ENCODE results near the gene ADAR. TPM values are rescaled to one million over a fixed set of nuclear protein-coding genes. Genes with fewer than 3 reads are reported as not detected.

ADAR gene
- total RNA-seq, 3 donors from 2014 or later (not counting 1 experiment from before 2014, with no cell fraction given) = 260 to 281 (median 265) TPM

DNA sequence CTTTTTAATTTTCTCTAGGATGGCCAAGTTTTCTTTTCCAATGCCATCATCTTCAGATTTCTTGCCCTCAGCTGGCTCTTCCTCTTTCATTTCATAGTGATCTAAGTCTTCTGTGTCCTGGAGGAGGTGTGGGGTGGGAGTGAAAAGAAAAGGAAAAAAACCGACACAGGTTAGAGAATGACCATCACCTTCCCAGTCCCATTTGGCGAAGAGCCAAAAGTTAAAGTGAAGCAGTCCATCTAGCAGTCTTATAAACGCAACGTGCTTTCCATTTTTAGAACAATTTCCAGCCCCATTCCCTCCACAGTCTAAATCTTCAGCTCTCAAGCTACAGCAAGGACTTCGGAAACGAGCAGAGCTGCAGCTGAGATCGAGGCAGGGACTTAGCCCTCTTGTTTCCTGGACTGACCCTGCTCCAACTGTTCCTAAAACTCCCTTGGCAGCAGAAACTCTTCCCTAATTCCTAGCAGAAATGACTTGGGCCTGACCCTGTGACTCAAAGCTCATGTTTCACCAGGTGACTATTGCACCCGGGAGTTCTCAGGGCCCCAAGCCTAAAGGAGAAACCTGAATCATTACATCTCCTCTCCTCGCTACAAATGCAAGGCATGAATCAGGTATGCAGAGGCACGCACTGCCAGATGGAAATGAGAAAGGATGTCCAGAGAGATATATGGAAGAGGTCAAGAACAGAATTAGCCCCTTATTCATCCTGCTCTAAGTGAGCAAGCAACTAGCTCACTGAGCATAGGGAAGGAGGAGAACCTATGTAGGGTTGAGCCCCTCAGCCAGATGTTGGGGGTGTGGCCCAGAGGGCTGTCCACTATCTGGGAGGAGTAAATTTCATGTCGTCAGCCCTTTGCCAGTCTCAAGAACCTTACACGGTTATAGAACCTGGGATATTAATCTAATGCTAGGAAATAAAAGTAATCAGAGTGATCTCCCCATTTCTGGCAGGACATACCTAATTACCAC, 54.6 kb downstream of the ADAR start:
- DNase-seq (no peak), ATAC-seq (no peak)
- TF ChIP-seq, protein P1, sequence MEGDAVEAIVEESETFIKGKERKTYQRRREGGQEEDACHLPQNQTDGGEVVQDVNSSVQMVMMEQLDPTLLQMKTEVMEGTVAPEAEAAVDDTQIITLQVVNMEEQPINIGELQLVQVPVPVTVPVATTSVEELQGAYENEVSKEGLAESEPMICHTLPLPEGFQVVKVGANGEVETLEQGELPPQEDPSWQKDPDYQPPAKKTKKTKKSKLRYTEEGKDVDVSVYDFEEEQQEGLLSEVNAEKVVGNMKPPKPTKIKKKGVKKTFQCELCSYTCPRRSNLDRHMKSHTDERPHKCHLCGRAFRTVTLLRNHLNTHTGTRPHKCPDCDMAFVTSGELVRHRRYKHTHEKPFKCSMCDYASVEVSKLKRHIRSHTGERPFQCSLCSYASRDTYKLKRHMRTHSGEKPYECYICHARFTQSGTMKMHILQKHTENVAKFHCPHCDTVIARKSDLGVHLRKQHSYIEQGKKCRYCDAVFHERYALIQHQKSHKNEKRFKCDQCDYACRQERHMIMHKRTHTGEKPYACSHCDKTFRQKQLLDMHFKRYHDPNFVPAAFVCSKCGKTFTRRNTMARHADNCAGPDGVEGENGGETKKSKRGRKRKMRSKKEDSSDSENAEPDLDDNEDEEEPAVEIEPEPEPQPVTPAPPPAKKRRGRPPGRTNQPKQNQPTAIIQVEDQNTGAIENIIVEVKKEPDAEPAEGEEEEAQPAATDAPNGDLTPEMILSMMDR (IDR thresholded peaks at IDR 0.05) = no peak
- Mint-ChIP-seq H3K27me3 (ENCODE audit: low read depth in 2 of 2) (no peaks in the 10 kb centered on the region), H3K9me3 (no peaks in the 10 kb centered on the region), H3K4me3 (no peak overlapping the region), H3K4me1 (peaks cover 43 to 51% of the 10 kb centered on the region in 2 donors), H3K27ac (no peak overlapping the region), H3K36me3 (peaks cover 26% of the 10 kb centered on the region)
- H3K36me3 ChIP-seq (ENCODE audit: control insufficient read depth, insufficient read depth, low read length) = peaks cover 77% of the 10 kb centered on the region
- 98% methylated on average over 10 of the region's 12 CpGs for WGBS (ENCODE audit: insufficient coverage)
- peaks cover 19% of the 10 kb centered on the region for H3K4me1 ChIP-seq (ENCODE audit: control insufficient read depth, insufficient read depth, low read length)
- intact Hi-C loops (cut with micrococcal nuclease) = no loop called here
- H3K27me3 ChIP-seq (ENCODE audit: control insufficient read depth, insufficient read depth, low read length) = no peaks in the 10 kb centered on the region
- no peaks in the 10 kb centered on the region for H3K9me3 ChIP-seq (ENCODE audit: control insufficient read depth, insufficient read depth, low read length)
- no peak overlapping the region for H3K27ac ChIP-seq (ENCODE audit: low read length)
- H3K4me3 ChIP-seq (ENCODE audit: low read length) = no peak overlapping the region

DNA sequence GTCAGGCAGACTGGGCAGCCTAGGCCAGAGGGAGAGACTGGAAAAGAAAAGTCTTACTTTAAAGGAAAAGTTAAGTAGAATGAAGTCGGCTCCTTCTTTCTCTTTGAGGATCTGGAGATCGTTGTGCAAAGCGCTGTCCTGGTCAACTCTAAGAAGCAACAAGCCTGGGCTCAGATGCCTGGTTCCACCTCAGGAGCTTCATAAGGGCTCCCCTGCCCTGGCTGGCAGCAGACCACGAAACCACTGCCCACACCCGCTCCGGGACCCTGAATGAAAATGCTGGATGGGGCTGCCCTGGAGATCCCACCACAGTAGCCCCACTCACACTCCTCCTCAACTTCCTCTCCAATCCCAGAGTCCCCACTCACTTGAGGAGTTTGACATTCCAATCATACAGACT, 56.0 kb downstream of the ADAR start:
- intact Hi-C loops (cut with micrococcal nuclease) = no loop called here
- TF ChIP-seq, protein P1 (IDR thresholded peaks at IDR 0.05) = no peak
- 89% methylated on average over 6 of the region's 6 CpGs for WGBS (ENCODE audit: insufficient coverage)
- Mint-ChIP-seq H3K36me3 (peaks cover 26% of the 10 kb centered on the region), H3K27me3 (ENCODE audit: low read depth in 2 of 2) (no peaks in the 10 kb centered on the region), H3K4me3 (no peak overlapping the region), H3K9me3 (no peaks in the 10 kb centered on the region), H3K27ac (no peak overlapping the region), H3K4me1 (peaks cover 41% of the 10 kb centered on the region in 2 donors)
- DNase-seq = no peak
- Histone ChIP-seq H3K4me3 (ENCODE audit: low read length) (no peak overlapping the region), H3K36me3 (ENCODE audit: control insufficient read depth, insufficient read depth, low read length) (peaks cover 77% of the 10 kb centered on the region), H3K9me3 (ENCODE audit: control insufficient read depth, insufficient read depth, low read length) (no peaks in the 10 kb centered on the region), H3K4me1 (ENCODE audit: control insufficient read depth, insufficient read depth, low read length) (peaks cover 9% of the 10 kb centered on the region), H3K27ac (ENCODE audit: low read length) (no peak overlapping the region), H3K27me3 (ENCODE audit: control insufficient read depth, insufficient read depth, low read length) (no peaks in the 10 kb centered on the region)
- ATAC-seq = no peak

DNA sequence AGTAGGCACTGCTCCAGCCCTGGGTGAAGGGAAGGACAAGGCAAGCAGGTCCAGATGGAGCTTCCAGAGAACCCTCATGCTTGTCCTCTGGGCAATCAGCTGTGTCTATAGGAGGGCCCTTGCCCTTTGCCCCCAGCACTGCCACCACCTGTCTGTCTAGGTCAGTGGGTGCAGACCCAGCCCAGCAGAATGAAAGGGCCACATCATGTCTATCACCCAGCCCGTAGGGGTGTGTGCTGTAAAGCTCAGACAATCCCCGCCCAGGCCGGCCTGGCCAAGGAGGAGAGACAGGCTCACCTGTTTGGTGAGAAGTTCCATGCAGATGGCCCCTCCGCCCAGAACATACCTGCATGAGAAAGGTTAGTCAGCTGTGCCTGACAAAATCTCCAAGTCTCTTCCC, 56.5 kb downstream of the ADAR start:
- H3K9me3 ChIP-seq (ENCODE audit: control insufficient read depth, insufficient read depth, low read length) = no peaks in the 10 kb centered on the region
- no peaks in the 10 kb centered on the region for H3K27me3 Mint-ChIP-seq (ENCODE audit: low read depth in 2 of 2)
- H3K4me3 Mint-ChIP-seq = no peak overlapping the region
- H3K9me3 Mint-ChIP-seq = no peaks in the 10 kb centered on the region
- 93% methylated on average over 4 of the region's 4 CpGs for WGBS (ENCODE audit: insufficient coverage)
- ATAC-seq = no peak
- peaks cover 35% of the 10 kb centered on the region in 2 donors for H3K4me1 Mint-ChIP-seq
- TF ChIP-seq, protein P1 (IDR thresholded peaks at IDR 0.05) = no peak
- intact Hi-C loops (cut with micrococcal nuclease) = no loop called here
- no peak overlapping the region for H3K27ac ChIP-seq (ENCODE audit: low read length)
- H3K36me3 Mint-ChIP-seq = peaks cover 26% of the 10 kb centered on the region
- H3K27ac Mint-ChIP-seq = no peak overlapping the region
- peaks cover 5% of the 10 kb centered on the region for H3K4me1 ChIP-seq (ENCODE audit: control insufficient read depth, insufficient read depth, low read length)
- no peaks in the 10 kb centered on the region for H3K27me3 ChIP-seq (ENCODE audit: control insufficient read depth, insufficient read depth, low read length)
- DNase-seq = no peak
- H3K4me3 ChIP-seq (ENCODE audit: low read length) = no peak overlapping the region
- peaks cover 77% of the 10 kb centered on the region for H3K36me3 ChIP-seq (ENCODE audit: control insufficient read depth, insufficient read depth, low read length)

Measured in natural killer cell (primary cell).